SKM-1 (cell line): Measurements from ENCODE around the gene SRPK1.

ENCODE experiments used
- DNase-seq: peaks from one replicate; lab custom pipeline; 2025; ENCODE audit not compliant: unreplicated experiment; lab: John Stamatoyannopoulos, UW

Gene SRPK1

GRCh38 chr6:35786272-35786671, 134.6 kb downstream of the SRPK1 start:
- DNase-seq: no peak

GRCh38 chr6:35784200-35784599, 136.7 kb downstream of the SRPK1 start:
- no peak for DNase-seq
